ENCODE results near the gene TMUB2. TPM values are rescaled to one million over a fixed set of nuclear protein-coding genes. Genes with fewer than 3 reads are reported as not detected.
"Not testable (repeated sequence)": the region's sequence is repeated elsewhere in the genome, so short reads cannot be mapped to it uniquely, and the experiment has no call there.

The TMUB2 gene
- total RNA-seq, 1 donor from 2014 or later: 33.5 TPM

DNA sequence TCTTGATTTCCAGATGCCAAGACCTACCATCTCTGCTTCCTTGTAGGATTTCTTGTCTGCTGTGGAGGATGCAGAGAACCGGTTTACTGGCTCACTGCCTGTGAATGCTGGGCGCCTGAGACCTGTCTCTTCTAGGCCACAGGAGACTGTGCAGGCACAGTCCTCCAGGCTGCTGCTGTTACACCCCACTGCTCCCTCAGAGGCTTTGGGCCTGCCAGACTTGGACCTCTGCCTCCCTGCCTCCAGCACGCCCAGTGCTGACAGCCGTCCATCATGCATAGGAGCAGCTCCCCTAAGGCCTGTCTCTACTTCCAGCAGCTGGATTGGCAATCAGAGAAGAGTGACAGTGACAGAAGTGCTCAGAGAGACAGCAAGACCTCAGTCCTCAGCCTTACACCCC, 39.0 kb upstream of the TMUB2 start:
- Mint-ChIP-seq H3K4me1 (no peaks in the 10 kb centered on the region), H3K4me3 (no peak overlapping the region), H3K9me3 (no peaks in the 10 kb centered on the region), H3K36me3 (ENCODE audit: low read depth) (no peaks in the 10 kb centered on the region), H3K27ac (ENCODE audit: unreplicated experiment) (no peak overlapping the region), H3K27me3 (ENCODE audit: low read depth) (no peaks in the 10 kb centered on the region)
- no peak for DNase-seq (ENCODE audit: low read depth, low spot score)
- TF ChIP-seq, protein P1, sequence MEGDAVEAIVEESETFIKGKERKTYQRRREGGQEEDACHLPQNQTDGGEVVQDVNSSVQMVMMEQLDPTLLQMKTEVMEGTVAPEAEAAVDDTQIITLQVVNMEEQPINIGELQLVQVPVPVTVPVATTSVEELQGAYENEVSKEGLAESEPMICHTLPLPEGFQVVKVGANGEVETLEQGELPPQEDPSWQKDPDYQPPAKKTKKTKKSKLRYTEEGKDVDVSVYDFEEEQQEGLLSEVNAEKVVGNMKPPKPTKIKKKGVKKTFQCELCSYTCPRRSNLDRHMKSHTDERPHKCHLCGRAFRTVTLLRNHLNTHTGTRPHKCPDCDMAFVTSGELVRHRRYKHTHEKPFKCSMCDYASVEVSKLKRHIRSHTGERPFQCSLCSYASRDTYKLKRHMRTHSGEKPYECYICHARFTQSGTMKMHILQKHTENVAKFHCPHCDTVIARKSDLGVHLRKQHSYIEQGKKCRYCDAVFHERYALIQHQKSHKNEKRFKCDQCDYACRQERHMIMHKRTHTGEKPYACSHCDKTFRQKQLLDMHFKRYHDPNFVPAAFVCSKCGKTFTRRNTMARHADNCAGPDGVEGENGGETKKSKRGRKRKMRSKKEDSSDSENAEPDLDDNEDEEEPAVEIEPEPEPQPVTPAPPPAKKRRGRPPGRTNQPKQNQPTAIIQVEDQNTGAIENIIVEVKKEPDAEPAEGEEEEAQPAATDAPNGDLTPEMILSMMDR (conservative IDR thresholded peaks at IDR 0.05): no peak

DNA sequence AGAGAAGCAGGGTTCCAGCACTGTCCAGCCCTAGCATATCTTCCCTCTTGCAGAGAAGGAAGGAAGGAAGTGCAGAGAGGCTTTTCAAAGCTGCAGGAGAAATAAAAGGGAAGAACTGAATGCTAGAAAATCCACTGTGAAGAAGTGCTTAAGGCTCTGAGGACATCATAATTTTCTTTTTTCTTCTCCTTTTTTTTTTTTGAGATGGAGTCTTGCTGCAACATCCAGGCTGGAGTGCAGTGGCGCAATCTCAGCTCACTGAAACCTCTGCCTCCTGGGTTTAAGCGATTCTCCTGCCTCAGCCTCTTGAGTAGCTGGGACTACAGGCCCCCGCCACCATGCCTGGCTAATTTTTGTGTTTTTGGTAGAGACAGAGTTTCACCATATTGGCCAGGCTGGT, 37.7 kb upstream of the TMUB2 start:
- not testable (repeated sequence) for H3K9me3 Mint-ChIP-seq; H3K4me3 Mint-ChIP-seq; DNase-seq (ENCODE audit: low read depth, low spot score); H3K27me3 Mint-ChIP-seq (ENCODE audit: low read depth); H3K27ac Mint-ChIP-seq (ENCODE audit: unreplicated experiment); H3K4me1 Mint-ChIP-seq; H3K36me3 Mint-ChIP-seq (ENCODE audit: low read depth)

DNA sequence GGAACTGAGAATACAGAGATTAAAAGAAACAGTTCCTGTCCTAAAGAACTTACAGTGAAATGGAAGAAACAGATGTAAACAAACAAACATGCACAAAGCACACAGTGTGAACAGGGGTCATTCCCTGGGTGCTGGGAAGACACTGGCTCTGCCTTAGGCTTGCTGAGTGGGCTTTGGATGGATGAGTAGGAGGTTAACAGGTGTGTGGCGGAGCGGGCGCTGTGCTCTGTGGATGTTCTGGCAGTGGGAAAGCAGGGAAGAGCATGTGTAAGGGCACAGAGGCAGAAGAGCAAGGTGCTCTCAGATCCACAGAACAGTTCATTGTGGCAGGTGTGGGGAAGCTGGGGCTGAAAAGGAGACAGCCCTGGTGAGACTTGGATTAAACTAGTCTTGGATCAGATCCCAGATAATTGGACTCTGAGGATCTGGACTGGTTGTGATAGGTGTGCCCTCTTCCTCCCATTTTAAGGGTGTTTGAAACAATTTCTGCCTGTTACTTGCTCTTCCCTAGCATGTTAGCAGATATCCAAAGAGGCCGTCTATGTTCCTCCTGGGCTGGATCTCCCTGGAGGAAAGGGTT, 36.9 kb upstream of the TMUB2 start:
- H3K4me3 Mint-ChIP-seq: no peak overlapping the region
- H3K36me3 Mint-ChIP-seq (ENCODE audit: low read depth): no peaks in the 10 kb centered on the region
- no peak overlapping the region for H3K27ac Mint-ChIP-seq (ENCODE audit: unreplicated experiment)
- H3K27me3 Mint-ChIP-seq (ENCODE audit: low read depth): no peaks in the 10 kb centered on the region
- DNase-seq (ENCODE audit: low read depth, low spot score): no peak
- H3K9me3 Mint-ChIP-seq: no peaks in the 10 kb centered on the region
- TF ChIP-seq, protein P1 (conservative IDR thresholded peaks at IDR 0.05): no peak
- no peaks in the 10 kb centered on the region for H3K4me1 Mint-ChIP-seq

DNA sequence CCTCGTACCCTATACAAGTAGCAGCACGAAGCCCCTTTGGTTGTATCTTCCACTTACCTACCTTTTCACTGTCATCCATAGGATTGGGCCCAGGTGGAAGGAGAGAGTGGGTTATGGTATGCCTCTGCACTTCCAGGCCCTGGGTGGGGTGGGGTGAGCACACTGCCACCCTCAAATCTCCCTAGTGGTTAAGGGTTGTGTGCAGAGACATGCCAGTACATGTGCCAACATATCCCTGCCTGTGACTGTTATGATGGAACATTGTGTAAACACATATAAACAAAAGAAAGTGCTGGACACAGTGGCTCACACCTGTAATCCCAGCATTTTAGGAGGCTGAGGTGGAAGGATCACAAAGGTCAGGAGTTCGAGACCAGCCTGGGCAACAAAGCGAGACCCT, 33.9 kb upstream of the TMUB2 start:
- no peak overlapping the region for H3K4me3 Mint-ChIP-seq
- H3K27me3 Mint-ChIP-seq (ENCODE audit: low read depth): no peaks in the 10 kb centered on the region
- no peak for DNase-seq (ENCODE audit: low read depth, low spot score)
- H3K4me1 Mint-ChIP-seq: no peaks in the 10 kb centered on the region
- TF ChIP-seq, protein P1 (conservative IDR thresholded peaks at IDR 0.05): no peak
- H3K9me3 Mint-ChIP-seq: no peaks in the 10 kb centered on the region
- H3K27ac Mint-ChIP-seq (ENCODE audit: unreplicated experiment): no peak overlapping the region
- H3K36me3 Mint-ChIP-seq (ENCODE audit: low read depth): peaks cover under 1% of the 10 kb centered on the region

DNA sequence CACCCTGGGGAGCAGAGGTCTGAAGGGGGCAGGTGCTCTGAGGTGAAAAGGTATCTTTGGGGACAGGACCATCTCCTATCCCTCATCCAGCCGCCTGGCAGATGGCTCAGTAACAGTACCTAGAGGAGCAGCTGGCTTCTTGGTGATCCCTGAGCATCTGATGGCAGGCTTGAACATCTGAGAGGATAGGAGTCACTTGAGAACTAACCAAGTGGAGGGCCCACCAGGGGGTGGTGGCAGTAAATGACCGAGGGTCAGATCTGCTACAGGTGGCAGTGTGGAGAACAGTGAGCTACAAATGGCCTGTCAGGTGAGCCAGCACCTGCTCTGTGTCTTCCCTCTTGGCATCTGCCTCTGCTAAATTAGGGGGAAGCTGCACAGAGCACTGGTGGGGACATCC, 31.3 kb upstream of the TMUB2 start:
- peaks cover 3% of the 10 kb centered on the region for H3K36me3 Mint-ChIP-seq (ENCODE audit: low read depth)
- H3K9me3 Mint-ChIP-seq: no peaks in the 10 kb centered on the region
- no peaks in the 10 kb centered on the region for H3K4me1 Mint-ChIP-seq
- TF ChIP-seq, protein P1 (conservative IDR thresholded peaks at IDR 0.05): no peak
- H3K27me3 Mint-ChIP-seq (ENCODE audit: low read depth): no peaks in the 10 kb centered on the region
- H3K27ac Mint-ChIP-seq (ENCODE audit: unreplicated experiment): no peak overlapping the region
- H3K4me3 Mint-ChIP-seq: no peak overlapping the region
- DNase-seq (ENCODE audit: low read depth, low spot score): no peak

DNA sequence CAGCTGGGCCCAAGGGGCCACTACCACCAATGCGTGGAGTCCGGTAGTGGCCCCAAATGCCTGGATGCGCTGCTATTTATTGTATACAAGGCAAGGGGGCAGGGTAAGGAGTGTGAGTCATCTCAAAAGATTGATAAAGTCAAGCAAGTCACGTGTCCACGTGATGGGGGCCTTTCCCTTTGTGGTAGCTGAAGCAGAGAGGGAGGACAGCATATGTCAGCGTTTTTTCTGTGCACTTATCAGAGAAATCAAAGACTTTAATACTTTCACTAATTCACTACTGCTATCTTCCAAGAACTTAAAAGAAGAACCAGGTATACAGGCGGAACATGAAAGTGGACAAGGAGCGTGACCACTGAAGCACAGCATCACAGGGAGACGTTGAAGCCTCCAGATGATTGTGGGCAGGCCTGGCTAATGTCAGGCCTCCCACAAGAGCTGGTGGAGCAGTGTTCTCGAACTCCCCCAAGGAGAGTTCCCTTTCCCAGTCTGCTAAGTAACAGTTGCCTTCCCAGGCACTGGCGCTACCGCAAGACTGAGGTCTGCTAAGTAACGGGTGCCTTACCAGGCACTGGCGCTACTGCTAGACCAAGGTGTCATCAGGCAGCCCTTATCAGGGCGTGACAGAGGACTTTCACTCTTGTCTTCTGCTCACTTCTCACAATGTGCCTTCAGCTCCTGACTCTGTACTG, 27.1 kb upstream of the TMUB2 start:
- Mint-ChIP-seq H3K9me3 (no peaks in the 10 kb centered on the region), H3K36me3 (ENCODE audit: low read depth) (peaks cover 7% of the 10 kb centered on the region)

More for the DNA sequence above, 27.1 kb upstream of the TMUB2 start:
- Mint-ChIP-seq H3K27ac (ENCODE audit: unreplicated experiment) (no peak overlapping the region), H3K27me3 (ENCODE audit: low read depth) (no peaks in the 10 kb centered on the region), H3K4me1 (no peaks in the 10 kb centered on the region), H3K4me3 (no peak overlapping the region)
- TF ChIP-seq, protein P1 (conservative IDR thresholded peaks at IDR 0.05): no peak
- DNase-seq (ENCODE audit: low read depth, low spot score): no peak

Measured in neural crest cell (in vitro differentiated cells).